ENCODE results near the gene AIF1L.

The AIF1L gene

GRCh38 chr9:131049829-131050715 is 46.3 kb upstream of the AIF1L start:
- no peaks in the 10 kb centered on the region for H3K79me2 ChIP-seq (ENCODE audit: insufficient read depth, low read depth)
- H3K27me3 ChIP-seq (ENCODE audit: insufficient read depth, low read depth), result peaks cover 77% of the 10 kb centered on the region
- H3K36me3 ChIP-seq (ENCODE audit: insufficient read depth), result no peaks in the 10 kb centered on the region
- no peak overlapping the region for H3K27ac ChIP-seq
- H3K4me3 ChIP-seq (IDR thresholded peaks at IDR 0.05; ENCODE audit: insufficient read depth, low read depth, low read length), result no peak overlapping the region
- no peak overlapping the region for H2AFZ ChIP-seq (ENCODE audit: low read depth)
- H3K4me1 ChIP-seq (ENCODE audit: low read depth, poor library complexity, severe bottlenecking), result peaks cover 9% of the 10 kb centered on the region
- no peak for TF ChIP-seq CTCF (conservative IDR thresholded peaks at IDR 0.05; ENCODE audit: low read depth, low read length)
- H3K4me2 ChIP-seq, result no peak overlapping the region
- no peak overlapping the region for H3K9ac ChIP-seq
- H4K20me1 ChIP-seq (ENCODE audit: insufficient read depth), result no peaks in the 10 kb centered on the region

- Histone ChIP-seq H3K4me2 (no peak overlapping the region), H3K27me3 (ENCODE audit: insufficient read depth, low read depth) (peaks cover 83% of the 10 kb centered on the region), H4K20me1 (ENCODE audit: insufficient read depth) (no peaks in the 10 kb centered on the region), H3K79me2 (ENCODE audit: insufficient read depth, low read depth) (no peaks in the 10 kb centered on the region), H3K27ac (no peak overlapping the region), H2AFZ (ENCODE audit: low read depth) (no peak overlapping the region), H3K9ac (no peak overlapping the region), H3K36me3 (ENCODE audit: insufficient read depth) (no peaks in the 10 kb centered on the region), H3K4me1 (ENCODE audit: low read depth, poor library complexity, severe bottlenecking) (peaks cover 9% of the 10 kb centered on the region), H3K4me3 (IDR thresholded peaks at IDR 0.05; ENCODE audit: insufficient read depth, low read depth, low read length) (no peak overlapping the region)
- no peak for TF ChIP-seq CTCF (conservative IDR thresholded peaks at IDR 0.05; ENCODE audit: low read depth, low read length)
Measured at GRCh38 chr9:131050831-131051230, 45.5 kb upstream of the AIF1L start.

- Histone ChIP-seq H3K4me1 (ENCODE audit: low read depth, poor library complexity, severe bottlenecking) (peaks cover 4% of the 10 kb centered on the region), H3K9ac (no peak overlapping the region), H3K27me3 (ENCODE audit: insufficient read depth, low read depth) (peaks cover 86% of the 10 kb centered on the region), H3K4me2 (no peak overlapping the region), H4K20me1 (ENCODE audit: insufficient read depth) (no peaks in the 10 kb centered on the region), H3K79me2 (ENCODE audit: insufficient read depth, low read depth) (no peaks in the 10 kb centered on the region), H2AFZ (ENCODE audit: low read depth) (no peak overlapping the region), H3K36me3 (ENCODE audit: insufficient read depth) (no peaks in the 10 kb centered on the region), H3K27ac (no peak overlapping the region), H3K4me3 (IDR thresholded peaks at IDR 0.05; ENCODE audit: insufficient read depth, low read depth, low read length) (no peak overlapping the region)
- no peak for TF ChIP-seq CTCF (conservative IDR thresholded peaks at IDR 0.05; ENCODE audit: low read depth, low read length)
Measured at GRCh38 chr9:131051592-131052517, 44.5 kb upstream of the AIF1L start.

- H3K36me3 ChIP-seq (ENCODE audit: insufficient read depth), result no peaks in the 10 kb centered on the region
Measured at GRCh38 chr9:131053896-131054295, 42.4 kb upstream of the AIF1L start.

More at GRCh38 chr9:131053896-131054295, 42.4 kb upstream of the AIF1L start:
- Histone ChIP-seq H3K27ac (no peak overlapping the region), H3K4me3 (IDR thresholded peaks at IDR 0.05; ENCODE audit: insufficient read depth, low read depth, low read length) (no peak overlapping the region), H3K4me2 (no peak overlapping the region), H3K79me2 (ENCODE audit: insufficient read depth, low read depth) (no peaks in the 10 kb centered on the region), H3K27me3 (ENCODE audit: insufficient read depth, low read depth) (peaks cover 74% of the 10 kb centered on the region), H2AFZ (ENCODE audit: low read depth) (no peak overlapping the region), H3K9ac (no peak overlapping the region), H4K20me1 (ENCODE audit: insufficient read depth) (no peaks in the 10 kb centered on the region), H3K4me1 (ENCODE audit: low read depth, poor library complexity, severe bottlenecking) (no peaks in the 10 kb centered on the region)
- TF ChIP-seq CTCF (conservative IDR thresholded peaks at IDR 0.05; ENCODE audit: low read depth, low read length), result no peak

Data from KMS-11 (cell line).